Activated CD8-positive, alpha-beta T cell treated with anti-CD3 and anti-CD28 coated beads for 36 hours (primary cell): ENCODE data around the gene GET3. TPM values are rescaled to one million over a fixed set of nuclear protein-coding genes. Genes with fewer than 3 reads are reported as not detected.
A peak's percentile ranks its signal among the peaks of the same experiment; 100 is the strongest.

Source experiments
- ATAC-seq: fragments of 200-7000 bp; cut with Tn5 transposase; one replicate; pipeline ENCODE4 v1.10.0; 2021; ENCODE audit warnings: mild to moderate bottlenecking, moderate library complexity
- CTCF ChIA-PET: fragments of 350-600 bp; sonication (Branson Sonifier 250); formaldehyde crosslinking; loops from one replicate; lab custom pipeline; 2021; ENCODE audit warnings: antibody characterized with exemption; lab: Charles Lee
- POLR2A ChIA-PET: fragments of 350-600 bp; sonication (Branson Sonifier 250); formaldehyde crosslinking; loops from one replicate; lab custom pipeline; 2021; ENCODE audit warnings: antibody characterized with exemption; lab: Charles Lee
- DNase-seq: peaks from one replicate; pipeline ENCODE4 v3.0.0-alpha.2; 2020
- H3K27ac Mint-ChIP-seq: one replicate; pipeline ENCODE4 v1.8.0; 2021; ENCODE audit warnings: mild to moderate bottlenecking, mixed read lengths
- H3K27me3 Mint-ChIP-seq: one replicate; pipeline ENCODE4 v1.8.0; 2021; ENCODE audit warnings: mixed read lengths
- H3K36me3 Mint-ChIP-seq: one replicate; pipeline ENCODE4 v1.8.0; 2021; ENCODE audit warnings: low read depth, mixed read lengths
- H3K4me1 Mint-ChIP-seq: one replicate; pipeline ENCODE4 v1.8.0; 2021; ENCODE audit warnings: low read depth, mixed read lengths
- H3K4me3 Mint-ChIP-seq: one replicate; pipeline ENCODE4 v1.8.0; 2021; ENCODE audit warnings: mild to moderate bottlenecking, moderate library complexity, mixed read lengths
- H3K9me3 Mint-ChIP-seq: one replicate; pipeline ENCODE4 v1.8.0; 2021; ENCODE audit warnings: mixed read lengths
- CTCF ChIP-seq: fragments of 200-600 bp; IDR thresholded peaks from one replicate; pipeline ENCODE4 v1.8.0; 2022; ENCODE audit warnings: antibody characterized with exemption, mild to moderate bottlenecking
- intact Hi-C: fragments of 100-400 bp; cut with micrococcal nuclease; formaldehyde crosslinking; loops from one replicate; pipeline ENCODE4 v1.10.0; 2022
- total RNA-seq, 2 experiments: library from RNA; stranded (reverse); gene quantifications; one replicate each; pipeline ENCODE4 v1.2.3, GENCODE V29; 2021

Gene GET3
- total RNA-seq, 2 experiments from 2014 or later, result 50.7 to 52.2 TPM

GRCh38 chr19:12793290-12794195 lies 56.2 kb downstream of the GET3 start:
- ATAC-seq (peak; percentile 37), DNase-seq (peak; percentile 94)
- intact Hi-C loops, result loop anchor here (2.0 kb wide), 1 partner anchor 15 kb away; no protein-coding TSS in a partner anchor
- H3K4me1 Mint-ChIP-seq, result peaks cover 38% of the 10 kb centered on the region
- H3K4me3 Mint-ChIP-seq, result peak overlapping the region; percentile 95
- CTCF ChIA-PET, result interaction anchor here (0.9 to 14.2 kb wide), 7 partner anchors 9 to 92 kb away, joined by 3 to 480 read pairs (median 4); partner anchors contain the start of gene THSD8
- peaks cover 22% of the 10 kb centered on the region for H3K36me3 Mint-ChIP-seq
- peak overlapping the region; percentile 98 for H3K27ac Mint-ChIP-seq
- TF ChIP-seq CTCF, result no peak
- POLR2A ChIA-PET, result interaction anchor here (0.7 to 3.3 kb wide), 19 partner anchors 9 to 461 kb away, joined by 3 to 97 read pairs (median 4); partner anchors contain the start of genes DHPS, FBXW9, PRDX2 and RNASEH2A
- H3K9me3 Mint-ChIP-seq, result no peaks in the 10 kb centered on the region
- no peaks in the 10 kb centered on the region for H3K27me3 Mint-ChIP-seq

GRCh38 chr19:12794196-12794941 lies 57.1 kb downstream of the GET3 start:
- peaks cover 31% of the 10 kb centered on the region for H3K4me1 Mint-ChIP-seq
- H3K27ac Mint-ChIP-seq, result peak overlapping the region; percentile 87
- ATAC-seq (no peak), DNase-seq (no peak)
- ChIA-PET CTCF (interaction anchor here (2.8 to 14.2 kb wide), 6 partner anchors 8 to 54 kb away, joined by 20 to 480 read pairs (median 55); partner anchors contain the start of gene RNASEH2A), POLR2A (interaction anchor here (0.9 to 3.6 kb wide), 8 partner anchors 12 to 33 kb away, joined by 3 to 97 read pairs (median 10); partner anchors contain the start of gene HOOK2)
- H3K9me3 Mint-ChIP-seq, result no peaks in the 10 kb centered on the region
- peak overlapping the region; percentile 79 for H3K4me3 Mint-ChIP-seq
- intact Hi-C loops, result loop anchor here (2.0 kb wide), 1 partner anchor 16 kb away; no protein-coding TSS in a partner anchor
- no peak for TF ChIP-seq CTCF
- no peaks in the 10 kb centered on the region for H3K27me3 Mint-ChIP-seq
- peaks cover 22% of the 10 kb centered on the region for H3K36me3 Mint-ChIP-seq

- TF ChIP-seq CTCF, result no peak
- intact Hi-C loops, result loop anchor here (2.0 kb wide), 1 partner anchor 16 kb away; no protein-coding TSS in a partner anchor
- ATAC-seq (no peak), DNase-seq (no peak)
- no peaks in the 10 kb centered on the region for H3K27me3 Mint-ChIP-seq
- H3K36me3 Mint-ChIP-seq, result peaks cover 26% of the 10 kb centered on the region
- H3K4me1 Mint-ChIP-seq, result peaks cover 33% of the 10 kb centered on the region
- peak overlapping the region; percentile 79 for H3K4me3 Mint-ChIP-seq
- CTCF ChIA-PET, result interaction anchor here (1.4 to 14.2 kb wide), 10 partner anchors 8 to 120 kb away, joined by 4 to 480 read pairs (median 20); partner anchors contain the start of genes RNASEH2A and TRIR
- H3K27ac Mint-ChIP-seq, result peak overlapping the region; percentile 87
- POLR2A ChIA-PET, result interaction anchor here (0.9 to 3.6 kb wide), 8 partner anchors 9 to 34 kb away, joined by 3 to 19 read pairs (median 7); partner anchors contain the start of genes HOOK2 and RNASEH2A
- H3K9me3 Mint-ChIP-seq, result no peaks in the 10 kb centered on the region
Measured at GRCh38 chr19:12794971-12795381, 57.7 kb downstream of the GET3 start.

DNA sequence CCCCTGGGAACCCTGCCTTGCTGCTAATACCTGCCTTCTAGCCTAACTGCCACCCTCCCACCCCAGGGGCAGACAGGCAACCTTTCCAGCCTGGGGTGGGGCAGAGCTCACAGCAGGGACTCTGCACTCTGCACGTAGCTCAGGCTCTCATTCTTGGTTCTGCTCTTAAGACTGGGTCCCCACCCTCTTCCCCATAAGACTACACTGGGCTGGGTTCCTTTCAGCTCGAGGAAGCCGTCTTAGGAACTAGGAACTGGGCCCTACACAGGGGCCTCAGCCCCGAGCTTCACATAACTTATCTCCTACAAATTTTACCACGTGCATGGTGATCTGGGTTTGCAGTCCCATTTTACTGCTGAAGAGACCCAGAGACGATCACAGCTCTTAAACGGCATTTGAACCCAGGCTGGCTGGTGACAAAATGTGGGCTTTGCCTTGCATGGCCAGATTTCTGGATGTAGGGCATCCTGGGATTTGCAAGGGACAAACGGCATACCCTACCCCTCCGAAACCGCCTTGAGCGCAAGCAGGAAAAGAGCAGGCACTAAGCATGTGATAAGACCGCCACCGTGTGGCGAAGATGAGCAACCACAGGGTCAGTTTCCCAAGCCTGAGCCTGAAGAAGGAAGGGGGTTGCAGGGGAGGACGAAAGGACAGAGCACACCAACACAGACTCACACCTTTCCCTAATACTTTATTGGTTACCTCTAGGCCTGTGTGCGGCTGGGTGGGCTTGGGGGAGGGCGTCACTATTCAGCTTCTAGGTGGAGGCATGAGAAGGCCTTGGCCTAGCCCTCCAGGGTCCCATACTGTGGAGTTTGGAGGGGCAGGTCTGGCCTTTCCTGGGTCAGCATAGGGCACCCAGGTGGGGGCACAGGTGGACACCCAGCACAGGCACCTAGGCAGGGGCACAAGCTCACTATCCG lies 59.1 kb downstream of the GET3 start:
- DNase-seq (peak; percentile 80), ATAC-seq (peak; percentile 15)
- CTCF ChIA-PET, result interaction anchor here (0.7 to 14.2 kb wide), 41 partner anchors 10 to 507 kb away, joined by 3 to 480 read pairs (median 4); partner anchors contain the start of genes DNASE2, GET3, RNASEH2A and TNPO2
- Mint-ChIP-seq H3K36me3 (peaks cover 36% of the 10 kb centered on the region), H3K27me3 (no peaks in the 10 kb centered on the region), H3K4me1 (peaks cover 34% of the 10 kb centered on the region), H3K9me3 (no peaks in the 10 kb centered on the region), H3K4me3 (peak overlapping the region; percentile 68), H3K27ac (peak overlapping the region; percentile 87)
- POLR2A ChIA-PET, result interaction anchor here (0.7 to 3.6 kb wide), 14 partner anchors 9 to 356 kb away, joined by 3 to 26 read pairs (median 4); partner anchors contain the start of genes HOOK2 and RNASEH2A
- intact Hi-C loops, result loop anchor here (2.0 kb wide), 1 partner anchor 36 kb away; no protein-coding TSS in a partner anchor
- TF ChIP-seq CTCF, result peak; percentile 93
